ENCODE results near the gene ANGEL1. TPM values are rescaled to one million over a fixed set of nuclear protein-coding genes. Genes with fewer than 3 reads are reported as not detected.
A peak's percentile ranks its signal among the peaks of the same experiment; 100 is the strongest.

Gene ANGEL1, protein sequence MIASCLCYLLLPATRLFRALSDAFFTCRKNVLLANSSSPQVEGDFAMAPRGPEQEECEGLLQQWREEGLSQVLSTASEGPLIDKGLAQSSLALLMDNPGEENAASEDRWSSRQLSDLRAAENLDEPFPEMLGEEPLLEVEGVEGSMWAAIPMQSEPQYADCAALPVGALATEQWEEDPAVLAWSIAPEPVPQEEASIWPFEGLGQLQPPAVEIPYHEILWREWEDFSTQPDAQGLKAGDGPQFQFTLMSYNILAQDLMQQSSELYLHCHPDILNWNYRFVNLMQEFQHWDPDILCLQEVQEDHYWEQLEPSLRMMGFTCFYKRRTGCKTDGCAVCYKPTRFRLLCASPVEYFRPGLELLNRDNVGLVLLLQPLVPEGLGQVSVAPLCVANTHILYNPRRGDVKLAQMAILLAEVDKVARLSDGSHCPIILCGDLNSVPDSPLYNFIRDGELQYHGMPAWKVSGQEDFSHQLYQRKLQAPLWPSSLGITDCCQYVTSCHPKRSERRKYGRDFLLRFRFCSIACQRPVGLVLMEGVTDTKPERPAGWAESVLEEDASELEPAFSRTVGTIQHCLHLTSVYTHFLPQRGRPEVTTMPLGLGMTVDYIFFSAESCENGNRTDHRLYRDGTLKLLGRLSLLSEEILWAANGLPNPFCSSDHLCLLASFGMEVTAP
- total RNA-seq (15.3 and 18.7 TPM in 2 replicates), polyA plus RNA-seq (11.0 and 15.8 TPM in 2 replicates)

DNA sequence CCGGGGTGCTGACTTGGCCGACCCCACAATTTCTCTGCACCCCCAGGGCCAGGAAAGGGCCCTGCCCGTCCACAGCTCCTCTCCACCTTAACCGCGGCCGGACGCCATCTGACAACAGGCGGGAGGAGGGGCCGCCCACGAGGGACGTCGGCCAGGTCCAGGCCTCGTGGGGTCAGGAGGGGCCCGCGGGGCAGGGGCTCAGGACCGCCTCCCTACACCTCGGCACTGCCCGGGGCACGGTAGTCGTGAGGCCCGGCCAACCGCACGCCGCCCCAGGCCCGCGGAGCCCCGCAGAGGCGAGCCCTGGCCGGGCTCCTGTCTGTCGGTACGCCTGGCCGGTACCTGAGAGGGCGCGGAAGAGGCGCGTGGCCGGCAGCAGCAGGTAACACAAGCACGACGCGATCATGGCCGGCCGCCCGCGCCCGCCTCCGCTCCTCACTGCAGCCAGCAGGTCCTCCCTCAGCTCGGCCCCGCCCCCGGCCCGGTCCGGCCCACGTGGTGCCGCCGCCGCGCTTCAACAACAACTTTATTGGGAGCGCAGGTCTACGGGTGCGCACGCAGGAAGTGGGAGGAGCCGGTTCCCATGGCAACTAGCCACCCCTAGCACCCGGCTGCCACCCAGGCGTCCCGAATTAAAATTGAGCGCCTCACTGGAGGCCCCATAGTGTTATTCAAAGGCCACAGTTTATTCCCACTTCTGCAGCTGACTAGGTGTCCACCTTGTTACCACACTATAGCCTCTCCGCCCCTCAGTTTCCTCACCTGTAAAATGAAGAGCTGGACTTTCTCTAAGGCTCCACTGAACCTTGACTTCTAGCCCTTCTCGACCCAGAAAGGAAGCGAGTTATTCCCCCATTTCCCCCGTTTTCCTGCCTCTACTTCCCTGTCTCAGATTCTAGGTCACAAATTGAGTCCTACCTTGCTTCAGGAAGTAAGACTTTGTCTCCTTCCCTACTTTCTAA lies at the start of gene ANGEL1:
Gene ANGEL1, minus strand, starts transcription at position 461 of the 962 bp plus-strand sequence. Its CDS starts 55 bp downstream, at position 406.
- Histone ChIP-seq H2AFZ (peak within 1 kb of the TSS; percentile 95), H4K20me1 (ENCODE audit: insufficient read depth, poor library complexity, severe bottlenecking) (no peaks in the 10 kb centered on the region), H3K27me3 (no peaks in the 10 kb centered on the region), H3K9me2 (replicated peaks; ENCODE audit: insufficient read depth) (no peaks in the 10 kb centered on the region), H3K4me2 (peak within 1 kb of the TSS; percentile 96), H3K36me3 (replicated peaks; ENCODE audit: insufficient read depth, low read depth) (no peaks in the 10 kb centered on the region), H3K4me3 (peak within 1 kb of the TSS; percentile 65), H3K4me1 (ENCODE audit: insufficient read depth) (no peaks in the 10 kb centered on the region), H3K9me3 (ENCODE audit: low read depth) (no peaks in the 10 kb centered on the region), H3K27ac (peak within 1 kb of the TSS; percentile 90), H3K79me2 (peaks cover 24% of the 10 kb centered on the region)
- 6% methylated on average over 53 of the region's 69 CpGs for WGBS (ENCODE audit: low lambda C conversion rate, missing lambda C conversion rate)
- peak; percentile 98 for DNase-seq (ENCODE audit: low spot score)
- no peak for TF ChIP-seq EZH2 (IDR thresholded peaks at IDR 0.05; ENCODE audit: borderline replicate concordance)
- TF ChIP-seq, protein P1, sequence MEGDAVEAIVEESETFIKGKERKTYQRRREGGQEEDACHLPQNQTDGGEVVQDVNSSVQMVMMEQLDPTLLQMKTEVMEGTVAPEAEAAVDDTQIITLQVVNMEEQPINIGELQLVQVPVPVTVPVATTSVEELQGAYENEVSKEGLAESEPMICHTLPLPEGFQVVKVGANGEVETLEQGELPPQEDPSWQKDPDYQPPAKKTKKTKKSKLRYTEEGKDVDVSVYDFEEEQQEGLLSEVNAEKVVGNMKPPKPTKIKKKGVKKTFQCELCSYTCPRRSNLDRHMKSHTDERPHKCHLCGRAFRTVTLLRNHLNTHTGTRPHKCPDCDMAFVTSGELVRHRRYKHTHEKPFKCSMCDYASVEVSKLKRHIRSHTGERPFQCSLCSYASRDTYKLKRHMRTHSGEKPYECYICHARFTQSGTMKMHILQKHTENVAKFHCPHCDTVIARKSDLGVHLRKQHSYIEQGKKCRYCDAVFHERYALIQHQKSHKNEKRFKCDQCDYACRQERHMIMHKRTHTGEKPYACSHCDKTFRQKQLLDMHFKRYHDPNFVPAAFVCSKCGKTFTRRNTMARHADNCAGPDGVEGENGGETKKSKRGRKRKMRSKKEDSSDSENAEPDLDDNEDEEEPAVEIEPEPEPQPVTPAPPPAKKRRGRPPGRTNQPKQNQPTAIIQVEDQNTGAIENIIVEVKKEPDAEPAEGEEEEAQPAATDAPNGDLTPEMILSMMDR (IDR thresholded peaks at IDR 0.05; ENCODE audit: poor library complexity), result no peak
- TF ChIP-seq EZH2phosphoT487 (IDR thresholded peaks at IDR 0.05; ENCODE audit: low read depth, severe bottlenecking, unreplicated experiment), result no peak

DNA sequence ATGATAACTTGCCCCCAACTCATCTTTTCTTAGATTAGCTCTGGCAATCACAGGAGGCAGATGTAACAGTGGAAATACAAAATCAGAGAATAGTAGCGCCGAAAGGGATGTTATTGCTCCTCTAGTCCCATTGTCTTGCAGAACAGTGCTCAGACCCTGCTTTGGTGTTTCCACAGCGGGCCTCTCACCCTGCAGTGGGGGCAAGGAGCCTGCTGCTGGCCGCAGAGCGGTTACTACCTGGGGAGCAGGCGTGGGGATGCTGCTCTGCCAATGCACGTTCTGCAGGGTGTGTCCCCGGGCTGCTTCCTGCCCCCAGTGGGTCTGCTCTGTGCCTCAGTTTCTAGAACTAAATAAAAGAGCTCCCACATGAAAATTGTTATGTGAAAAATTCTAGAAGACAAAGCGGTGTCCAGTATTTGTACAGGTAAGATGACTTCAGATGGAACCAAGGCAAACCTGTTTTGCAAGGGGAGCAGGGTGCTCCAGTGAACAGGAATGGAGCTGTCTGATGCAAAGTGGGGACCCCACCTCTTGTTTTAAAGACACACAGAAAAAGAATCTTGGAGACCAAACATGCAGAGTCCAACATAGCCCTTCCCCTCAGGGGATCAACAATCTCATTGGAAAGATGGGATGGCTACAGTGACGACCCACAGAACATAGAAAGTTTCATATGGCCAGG lies 49.0 kb upstream of the ANGEL1 start:
- 62% methylated on average over 10 of the region's 10 CpGs for WGBS (ENCODE audit: low lambda C conversion rate, missing lambda C conversion rate)
- DNase-seq (ENCODE audit: low spot score), result no peak

DNA sequence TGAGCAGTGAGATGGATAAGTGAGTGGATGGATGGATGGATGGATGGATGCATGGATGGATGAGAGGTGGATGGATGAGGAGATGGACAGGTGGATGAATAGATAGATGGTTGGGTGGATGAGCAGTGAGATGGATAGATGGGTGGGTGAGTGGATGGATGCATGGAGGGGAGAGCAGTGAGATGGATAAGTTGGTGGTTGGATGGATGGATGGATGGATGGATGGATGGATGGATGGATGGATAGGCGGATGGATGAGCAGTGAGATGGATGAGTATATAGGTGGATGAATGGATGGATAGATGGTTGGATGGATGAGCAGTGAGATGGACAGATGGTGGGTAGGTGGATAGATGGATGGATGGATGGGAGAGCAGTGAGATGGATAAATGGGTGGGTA lies 44.1 kb upstream of the ANGEL1 start:
- H3K27me3 ChIP-seq, result no peaks in the 10 kb centered on the region
- H3K4me2 ChIP-seq, result no peak overlapping the region
- no peak overlapping the region for H3K4me3 ChIP-seq
- H3K79me2 ChIP-seq, result no peaks in the 10 kb centered on the region
- H4K20me1 ChIP-seq (ENCODE audit: insufficient read depth, poor library complexity, severe bottlenecking), result no peaks in the 10 kb centered on the region
- no peaks in the 10 kb centered on the region for H3K36me3 ChIP-seq (replicated peaks; ENCODE audit: insufficient read depth, low read depth)
- no peak overlapping the region for H3K27ac ChIP-seq
- TF ChIP-seq, protein P1 (IDR thresholded peaks at IDR 0.05; ENCODE audit: poor library complexity), result no peak
- TF ChIP-seq EZH2 (IDR thresholded peaks at IDR 0.05; ENCODE audit: borderline replicate concordance) (no peak), EZH2phosphoT487 (IDR thresholded peaks at IDR 0.05; ENCODE audit: low read depth, severe bottlenecking, unreplicated experiment) (no peak)
- no peaks in the 10 kb centered on the region for H3K9me2 ChIP-seq (replicated peaks; ENCODE audit: insufficient read depth)
- no peaks in the 10 kb centered on the region for H3K9me3 ChIP-seq (ENCODE audit: low read depth)
- DNase-seq (ENCODE audit: low spot score), result no peak
- WGBS (ENCODE audit: low lambda C conversion rate, missing lambda C conversion rate), result 77% methylated on average over 1 of the region's 1 CpG
- H2AFZ ChIP-seq, result no peak overlapping the region
- H3K4me1 ChIP-seq (ENCODE audit: insufficient read depth), result no peaks in the 10 kb centered on the region

More for the DNA sequence above, 49.0 kb upstream of the ANGEL1 start:
- no peak overlapping the region for H3K4me2 ChIP-seq
- H3K4me3 ChIP-seq, result no peak overlapping the region
- no peaks in the 10 kb centered on the region for H3K9me3 ChIP-seq (ENCODE audit: low read depth)
- H2AFZ ChIP-seq, result no peak overlapping the region
- TF ChIP-seq EZH2phosphoT487 (IDR thresholded peaks at IDR 0.05; ENCODE audit: low read depth, severe bottlenecking, unreplicated experiment) (no peak), EZH2 (IDR thresholded peaks at IDR 0.05; ENCODE audit: borderline replicate concordance) (no peak)
- TF ChIP-seq, protein P1 (IDR thresholded peaks at IDR 0.05; ENCODE audit: poor library complexity), result no peak
- no peaks in the 10 kb centered on the region for H3K4me1 ChIP-seq (ENCODE audit: insufficient read depth)
- no peaks in the 10 kb centered on the region for H3K27me3 ChIP-seq
- no peaks in the 10 kb centered on the region for H3K9me2 ChIP-seq (replicated peaks; ENCODE audit: insufficient read depth)
- H3K36me3 ChIP-seq (replicated peaks; ENCODE audit: insufficient read depth, low read depth), result no peaks in the 10 kb centered on the region
- H4K20me1 ChIP-seq (ENCODE audit: insufficient read depth, poor library complexity, severe bottlenecking), result no peaks in the 10 kb centered on the region
- H3K79me2 ChIP-seq, result no peaks in the 10 kb centered on the region
- H3K27ac ChIP-seq, result no peak overlapping the region
